SK-N-SH treated with all-trans-retinoic acid at 6 μM for 48 hours (cell line): ENCODE results near the gene LBH.

Experiments used
- ATAC-seq: fragments of 200-7000 bp; cut with Tn5 transposase; 3 replicates; pipeline ENCODE4 v1.9.1; 2020; ENCODE audit warnings: mild to moderate bottlenecking, moderate library complexity
- ARNTL ChIP-seq: fragments of 450-650 bp; formaldehyde crosslinking; IDR thresholded peaks from 2 replicates; pipeline ENCODE4 v1.5.0; 2020; ENCODE audit warnings: low read depth, mild to moderate bottlenecking, moderate library complexity, borderline replicate concordance
- BACH2 ChIP-seq: fragments of 250-450 bp; sonication (Bioruptor Pico); IDR thresholded peaks from 2 replicates; pipeline ENCODE4 v1.9.0; 2021; ENCODE audit warnings: mild to moderate bottlenecking, borderline replicate concordance
- CSDC2 ChIP-seq: fragments of 250-450 bp; sonication (Bioruptor Pico); IDR thresholded peaks from 2 replicates; pipeline ENCODE4 v1.5.0; 2020; ENCODE audit warnings: mild to moderate bottlenecking, moderate library complexity
- CSRNP3 ChIP-seq: fragments of 250-450 bp; sonication (Bioruptor Pico); IDR thresholded peaks from 2 replicates; pipeline ENCODE4 v1.5.1; 2021; ENCODE audit warnings: mild to moderate bottlenecking, moderate library complexity
- ESRRG ChIP-seq: fragments of 250-450 bp; sonication (Bioruptor Pico); IDR thresholded peaks from 2 replicates; pipeline ENCODE4 v1.6.1; 2021; ENCODE audit warnings: mild to moderate bottlenecking
- GLIS3 ChIP-seq: fragments of 250-450 bp; sonication (Bioruptor Pico); IDR thresholded peaks from 2 replicates; pipeline ENCODE4 v1.5.0; 2020; ENCODE audit warnings: mild to moderate bottlenecking, moderate library complexity
- ISL1 ChIP-seq: fragments of 250-450 bp; sonication (Bioruptor Pico); IDR thresholded peaks from 2 replicates; pipeline ENCODE4 v2.1.2; 2022; ENCODE audit warnings: mild to moderate bottlenecking, moderate library complexity
- OSR1 ChIP-seq: fragments of 250-450 bp; sonication (Bioruptor Pico); IDR thresholded peaks from 2 replicates; pipeline ENCODE4 v1.8.0; 2022; ENCODE audit warnings: moderate library complexity, mild to moderate bottlenecking, inconsistent platforms
- RARB ChIP-seq: fragments of 250-450 bp; sonication (Bioruptor Pico); IDR thresholded peaks from 2 replicates; pipeline ENCODE4 v1.8.0; 2021; ENCODE audit warnings: mild to moderate bottlenecking, moderate library complexity
- TCF4 ChIP-seq: fragments of 250-450 bp; sonication (Bioruptor Pico); IDR thresholded peaks from 2 replicates; pipeline ENCODE4 v1.8.0; 2021; ENCODE audit warnings: mild to moderate bottlenecking, moderate library complexity, borderline replicate concordance
- ZC3H10 ChIP-seq: fragments of 250-450 bp; sonication (Bioruptor Pico); IDR thresholded peaks from 2 replicates; pipeline ENCODE4 v1.5.1; 2021; ENCODE audit warnings: mild to moderate bottlenecking, moderate library complexity
- ZFP3 ChIP-seq: fragments of 250-450 bp; sonication (Bioruptor Pico); IDR thresholded peaks from 2 replicates; pipeline ENCODE4 v1.5.0; 2020; ENCODE audit warnings: mild to moderate bottlenecking, moderate library complexity
- ZNF70 ChIP-seq: fragments of 450-650 bp; formaldehyde crosslinking; IDR thresholded peaks from 2 replicates; pipeline ENCODE4 v1.5.0; 2020; ENCODE audit warnings: mild to moderate bottlenecking, moderate library complexity
- ZNF8 ChIP-seq: fragments of 450-650 bp; formaldehyde crosslinking; IDR thresholded peaks from 2 replicates; pipeline ENCODE4 v1.5.0; 2020; ENCODE audit warnings: mild to moderate bottlenecking, moderate library complexity
- TF ChIP-seq, protein P1 (sequence below): fragments of 250-450 bp; sonication (Bioruptor Pico); IDR thresholded peaks from 2 replicates; pipeline ENCODE4 v1.8.0; 2020; ENCODE audit warnings: mild to moderate bottlenecking, moderate library complexity, borderline replicate concordance
- TF ChIP-seq, protein P2 (sequence below): fragments of 250-450 bp; sonication (Bioruptor Pico); IDR thresholded peaks from 2 replicates; pipeline ENCODE4 v1.5.0; 2020; ENCODE audit warnings: mild to moderate bottlenecking, moderate library complexity
- TF ChIP-seq, protein P3 (sequence below): fragments of 250-450 bp; sonication (Bioruptor Pico); IDR thresholded peaks from 2 replicates; pipeline ENCODE4 v1.8.0; 2021; ENCODE audit warnings: low read depth, mild to moderate bottlenecking, moderate library complexity, borderline replicate concordance

LBH gene

GRCh38 chr2:30264274-30264673, 32.9 kb downstream of the LBH start:
- ATAC-seq = no peak
- TF ChIP-seq ZNF70 (CRISPR knock-in tag) (no peak), ZC3H10 (no peak), RARB (no peak), ZFP3 (CRISPR knock-in tag) (no peak), TCF4 (no peak), OSR1 (CRISPR knock-in tag) (no peak), ISL1 (CRISPR knock-in tag) (no peak), CSRNP3 (CRISPR knock-in tag) (no peak)
- TF ChIP-seq, protein P1, sequence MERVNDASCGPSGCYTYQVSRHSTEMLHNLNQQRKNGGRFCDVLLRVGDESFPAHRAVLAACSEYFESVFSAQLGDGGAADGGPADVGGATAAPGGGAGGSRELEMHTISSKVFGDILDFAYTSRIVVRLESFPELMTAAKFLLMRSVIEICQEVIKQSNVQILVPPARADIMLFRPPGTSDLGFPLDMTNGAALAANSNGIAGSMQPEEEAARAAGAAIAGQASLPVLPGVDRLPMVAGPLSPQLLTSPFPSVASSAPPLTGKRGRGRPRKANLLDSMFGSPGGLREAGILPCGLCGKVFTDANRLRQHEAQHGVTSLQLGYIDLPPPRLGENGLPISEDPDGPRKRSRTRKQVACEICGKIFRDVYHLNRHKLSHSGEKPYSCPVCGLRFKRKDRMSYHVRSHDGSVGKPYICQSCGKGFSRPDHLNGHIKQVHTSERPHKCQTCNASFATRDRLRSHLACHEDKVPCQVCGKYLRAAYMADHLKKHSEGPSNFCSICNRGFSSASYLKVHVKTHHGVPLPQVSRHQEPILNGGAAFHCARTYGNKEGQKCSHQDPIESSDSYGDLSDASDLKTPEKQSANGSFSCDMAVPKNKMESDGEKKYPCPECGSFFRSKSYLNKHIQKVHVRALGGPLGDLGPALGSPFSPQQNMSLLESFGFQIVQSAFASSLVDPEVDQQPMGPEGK (CRISPR knock-in tag) = no peak
- TF ChIP-seq, protein P2, sequence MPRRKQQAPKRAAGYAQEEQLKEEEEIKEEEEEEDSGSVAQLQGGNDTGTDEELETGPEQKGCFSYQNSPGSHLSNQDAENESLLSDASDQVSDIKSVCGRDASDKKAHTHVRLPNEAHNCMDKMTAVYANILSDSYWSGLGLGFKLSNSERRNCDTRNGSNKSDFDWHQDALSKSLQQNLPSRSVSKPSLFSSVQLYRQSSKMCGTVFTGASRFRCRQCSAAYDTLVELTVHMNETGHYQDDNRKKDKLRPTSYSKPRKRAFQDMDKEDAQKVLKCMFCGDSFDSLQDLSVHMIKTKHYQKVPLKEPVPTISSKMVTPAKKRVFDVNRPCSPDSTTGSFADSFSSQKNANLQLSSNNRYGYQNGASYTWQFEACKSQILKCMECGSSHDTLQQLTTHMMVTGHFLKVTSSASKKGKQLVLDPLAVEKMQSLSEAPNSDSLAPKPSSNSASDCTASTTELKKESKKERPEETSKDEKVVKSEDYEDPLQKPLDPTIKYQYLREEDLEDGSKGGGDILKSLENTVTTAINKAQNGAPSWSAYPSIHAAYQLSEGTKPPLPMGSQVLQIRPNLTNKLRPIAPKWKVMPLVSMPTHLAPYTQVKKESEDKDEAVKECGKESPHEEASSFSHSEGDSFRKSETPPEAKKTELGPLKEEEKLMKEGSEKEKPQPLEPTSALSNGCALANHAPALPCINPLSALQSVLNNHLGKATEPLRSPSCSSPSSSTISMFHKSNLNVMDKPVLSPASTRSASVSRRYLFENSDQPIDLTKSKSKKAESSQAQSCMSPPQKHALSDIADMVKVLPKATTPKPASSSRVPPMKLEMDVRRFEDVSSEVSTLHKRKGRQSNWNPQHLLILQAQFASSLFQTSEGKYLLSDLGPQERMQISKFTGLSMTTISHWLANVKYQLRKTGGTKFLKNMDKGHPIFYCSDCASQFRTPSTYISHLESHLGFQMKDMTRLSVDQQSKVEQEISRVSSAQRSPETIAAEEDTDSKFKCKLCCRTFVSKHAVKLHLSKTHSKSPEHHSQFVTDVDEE (CRISPR knock-in tag) = no peak
- TF ChIP-seq, protein P3, sequence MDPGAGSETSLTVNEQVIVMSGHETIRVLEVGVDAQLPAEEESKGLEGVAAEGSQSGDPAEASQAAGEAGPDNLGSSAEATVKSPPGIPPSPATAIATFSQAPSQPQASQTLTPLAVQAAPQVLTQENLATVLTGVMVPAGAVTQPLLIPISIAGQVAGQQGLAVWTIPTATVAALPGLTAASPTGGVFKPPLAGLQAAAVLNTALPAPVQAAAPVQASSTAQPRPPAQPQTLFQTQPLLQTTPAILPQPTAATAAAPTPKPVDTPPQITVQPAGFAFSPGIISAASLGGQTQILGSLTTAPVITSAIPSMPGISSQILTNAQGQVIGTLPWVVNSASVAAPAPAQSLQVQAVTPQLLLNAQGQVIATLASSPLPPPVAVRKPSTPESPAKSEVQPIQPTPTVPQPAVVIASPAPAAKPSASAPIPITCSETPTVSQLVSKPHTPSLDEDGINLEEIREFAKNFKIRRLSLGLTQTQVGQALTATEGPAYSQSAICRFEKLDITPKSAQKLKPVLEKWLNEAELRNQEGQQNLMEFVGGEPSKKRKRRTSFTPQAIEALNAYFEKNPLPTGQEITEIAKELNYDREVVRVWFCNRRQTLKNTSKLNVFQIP = no peak
- TF ChIP-seq, all 23 proteins: peak for 0

DNA sequence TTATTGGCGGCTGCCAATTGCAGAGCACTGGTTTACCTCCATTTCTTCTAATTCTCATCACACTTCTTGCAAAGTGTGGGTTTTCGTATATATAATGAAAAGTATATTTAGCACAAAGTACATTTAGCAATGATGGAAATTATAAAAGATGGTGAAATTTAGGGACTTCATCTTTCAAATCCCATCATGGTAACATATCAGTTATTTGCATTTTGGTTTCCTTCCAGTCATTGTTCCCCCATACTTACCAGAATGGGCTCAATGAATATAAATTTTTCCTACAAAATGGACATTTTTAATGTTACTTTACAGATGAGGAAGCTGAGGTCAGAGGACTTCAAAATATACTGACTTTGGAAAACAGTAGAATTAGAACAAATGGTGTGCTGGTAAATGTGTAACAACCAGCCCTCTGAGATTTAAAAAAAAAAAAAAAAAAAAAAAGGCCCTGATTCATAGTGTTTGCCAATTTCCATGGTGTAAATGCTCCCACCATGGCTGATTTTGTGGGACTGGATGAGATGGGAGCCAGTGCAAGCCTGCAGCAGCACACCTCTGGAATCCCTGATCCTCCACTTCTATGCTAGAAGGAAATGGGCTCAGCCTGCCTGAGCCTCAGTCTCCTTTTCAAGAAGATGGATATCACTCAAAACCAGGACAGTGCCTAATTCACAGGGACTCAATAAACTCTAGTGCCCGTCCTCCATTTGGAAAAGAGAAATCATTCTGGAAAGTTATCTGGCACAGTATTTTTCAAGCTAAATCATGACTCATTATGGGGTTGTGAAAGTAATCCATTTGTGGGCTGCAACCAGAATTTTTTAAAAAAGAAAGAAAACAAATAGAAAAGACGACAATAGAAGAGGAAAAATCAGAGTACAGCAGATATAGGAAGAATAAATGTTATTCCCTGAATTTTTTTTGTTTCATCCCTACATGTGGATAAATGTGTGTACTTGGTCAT, 34.0 kb downstream of the LBH start:
- TF ChIP-seq CSRNP3 (CRISPR knock-in tag) (no peak), ARNTL (CRISPR knock-in tag) (no peak)
- TF ChIP-seq, all 23 proteins: peak for 0
- no peak for ATAC-seq

- ATAC-seq = no peak
- TF ChIP-seq BACH2 (CRISPR knock-in tag) (no peak), RARB (no peak), OSR1 (CRISPR knock-in tag) (no peak), ZFP3 (CRISPR knock-in tag) (no peak)
Observed at GRCh38 chr2:30266051-30266621, 34.8 kb downstream of the LBH start.

DNA sequence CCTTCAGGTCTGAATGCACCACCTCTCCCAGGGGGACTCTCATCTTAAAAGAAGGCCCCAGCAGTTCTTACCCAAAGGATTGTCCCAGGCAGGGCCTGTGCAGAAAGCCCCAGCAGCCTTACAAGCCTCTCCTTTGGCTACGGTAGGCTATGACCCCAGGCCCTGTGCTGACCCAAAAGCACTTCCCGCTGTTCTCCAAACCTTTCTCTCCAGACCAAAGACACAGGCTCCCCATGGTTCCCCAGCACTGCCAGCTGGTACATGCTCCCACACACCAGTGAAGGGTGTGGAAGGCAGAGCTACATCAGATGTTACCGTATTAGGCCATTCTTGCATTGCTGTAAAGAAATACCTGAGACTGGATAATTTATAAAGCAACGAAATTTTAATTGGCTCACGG, 35.4 kb downstream of the LBH start:
- no peak for ATAC-seq
- TF ChIP-seq ZC3H10 (no peak), TCF4 (no peak), CSRNP3 (CRISPR knock-in tag) (no peak), ISL1 (CRISPR knock-in tag) (no peak), CSDC2 (CRISPR knock-in tag) (no peak), ARNTL (CRISPR knock-in tag) (no peak), ZFP3 (CRISPR knock-in tag) (no peak), ZNF8 (no peak), RARB (no peak), ESRRG (CRISPR knock-in tag) (no peak), GLIS3 (CRISPR knock-in tag) (no peak)
- TF ChIP-seq, protein P1 (CRISPR knock-in tag) = no peak
- TF ChIP-seq, protein P3 = no peak
